GM19193 (cell line): ENCODE results near the gene FUT6.

Source experiments
- POLR2A ChIP-seq: IDR thresholded peaks from 4 replicates; pipeline ENCODE4 v1.6.1; 2011; ENCODE audit not compliant: insufficient read depth, insufficient read length; ENCODE audit errors: extremely low read depth

FUT6 gene

DNA sequence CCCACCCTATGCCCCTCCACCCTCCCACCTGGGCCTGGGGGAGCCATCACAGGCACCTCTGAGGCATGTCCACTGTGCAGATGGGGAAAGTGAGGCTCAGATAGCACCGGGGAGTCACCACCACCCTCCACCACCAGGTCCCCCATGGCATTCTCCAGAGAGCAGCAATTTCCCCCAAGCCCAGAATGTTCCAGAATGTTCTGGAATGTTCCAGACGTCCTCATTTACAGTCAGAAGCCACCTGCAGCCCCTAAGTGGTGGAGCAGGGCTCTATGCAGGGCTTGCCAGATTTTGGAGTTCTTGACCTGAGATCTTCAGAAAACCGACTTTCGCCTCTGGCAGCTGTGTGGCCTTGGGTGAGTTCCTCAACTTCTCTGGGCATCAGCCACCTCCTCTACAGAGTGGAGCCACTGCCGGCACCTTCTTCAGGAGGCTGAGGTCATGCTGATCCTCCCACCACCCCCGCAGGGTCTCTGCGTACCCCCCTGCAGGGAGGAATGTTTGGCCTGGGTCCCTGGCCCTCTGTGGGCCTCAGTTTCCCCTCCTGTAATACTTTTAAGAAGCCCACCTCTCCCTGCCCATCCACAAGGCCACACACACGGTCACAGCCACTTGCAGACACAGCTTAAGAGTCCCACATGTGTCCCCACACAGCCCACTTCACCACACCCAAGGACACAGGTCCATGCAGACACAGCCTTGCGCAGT lies 24.7 kb upstream of the FUT6 start:
- TF ChIP-seq POLR2A = no peak

DNA sequence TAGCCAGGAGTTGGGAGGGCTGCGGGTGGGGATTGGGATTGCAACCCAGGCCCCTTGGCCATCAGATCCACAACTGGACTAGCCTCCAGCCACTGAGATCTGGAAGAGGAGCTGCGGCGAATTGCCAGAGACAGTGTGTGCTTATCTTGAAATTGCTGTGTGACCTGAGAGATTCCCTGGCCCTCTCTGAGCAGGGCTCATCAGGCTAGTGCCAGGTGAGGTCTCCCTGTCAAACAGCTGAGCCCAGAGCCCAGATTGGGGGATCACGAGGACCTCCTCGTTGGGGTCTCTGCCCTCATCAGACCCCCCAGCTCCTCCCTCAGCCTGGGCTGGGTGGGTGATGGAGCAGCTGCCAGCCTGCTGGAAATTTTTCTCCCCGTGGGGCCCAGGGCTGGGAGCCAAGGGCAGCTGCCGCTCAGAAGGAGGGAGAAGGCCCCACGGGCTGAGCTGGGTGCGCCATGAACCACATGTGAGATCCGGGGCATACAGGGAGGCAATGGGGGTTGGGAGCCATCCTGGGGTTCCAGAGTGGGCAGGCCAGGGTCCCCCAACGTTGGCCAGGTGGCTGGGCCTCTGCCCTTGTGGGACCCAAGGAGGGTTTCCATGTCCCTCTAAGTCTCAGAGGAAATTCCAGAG lies 23.6 kb upstream of the FUT6 start:
- TF ChIP-seq POLR2A = no peak

DNA sequence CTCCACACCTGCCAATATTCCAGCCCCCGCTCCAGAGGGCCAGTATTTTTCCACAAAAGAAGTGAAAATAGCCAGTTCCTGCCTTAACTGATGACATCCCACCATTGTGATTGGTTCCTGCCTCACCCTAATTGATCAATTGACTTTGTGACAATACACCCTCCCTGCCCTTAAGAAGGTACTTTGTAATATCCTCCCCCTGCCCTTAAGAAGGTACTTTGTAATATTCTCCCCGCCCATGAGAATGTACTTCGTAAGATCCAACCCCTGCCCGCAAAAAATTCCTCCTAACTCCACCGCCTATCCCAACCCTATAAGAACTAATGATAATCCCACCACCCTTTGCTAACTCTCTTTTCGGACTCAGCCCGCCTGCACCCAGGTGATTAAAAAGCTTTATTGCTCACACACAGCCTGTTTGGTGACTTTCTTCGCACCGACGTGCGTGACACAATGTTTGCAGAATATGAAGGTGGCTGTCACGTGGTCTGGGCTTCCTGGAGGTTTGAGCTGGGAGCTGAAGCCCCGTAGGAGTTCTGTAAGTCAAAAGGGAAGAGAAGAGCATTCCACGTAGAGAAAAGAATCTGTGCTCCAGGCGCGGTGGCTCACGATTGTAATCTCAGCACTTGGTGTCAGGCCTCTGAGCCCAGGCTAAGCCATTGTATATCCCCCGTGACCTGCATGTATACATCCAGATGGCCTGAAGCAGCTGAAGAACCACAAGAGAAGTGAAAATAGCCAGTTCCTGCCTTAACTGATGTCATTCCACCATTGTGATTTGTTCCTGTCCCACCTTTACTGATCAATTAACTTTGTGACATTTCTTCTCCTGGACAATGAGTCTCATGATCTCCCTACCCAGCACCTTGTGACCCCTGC lies 17.9 kb upstream of the FUT6 start:
- TF ChIP-seq POLR2A = no peak

DNA sequence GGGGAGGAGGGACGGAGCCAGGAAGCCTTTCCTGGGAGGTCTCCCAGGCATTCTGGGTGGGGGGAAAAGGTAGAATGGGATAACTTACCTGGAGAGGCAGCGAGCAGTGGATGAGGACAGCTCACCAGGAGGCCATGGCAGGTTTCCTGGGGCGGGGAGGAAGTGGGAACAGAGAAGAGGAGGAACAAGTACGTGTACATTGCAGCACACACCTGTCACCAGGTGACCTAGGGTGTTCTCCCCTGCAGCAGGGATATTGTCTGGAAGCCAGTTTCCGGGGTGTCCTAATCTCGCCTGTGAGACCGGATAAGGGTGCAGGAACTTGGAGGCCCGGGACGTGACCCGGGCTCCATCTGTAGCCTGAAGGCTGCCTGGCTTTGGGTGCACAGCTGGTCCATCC lies 11.8 kb upstream of the FUT6 start, which contains the start of gene FUT3:
TSS of gene FUT3 (minus strand) at position 148 of the 400 bp plus-strand sequence.
- TF ChIP-seq POLR2A = no peak

DNA sequence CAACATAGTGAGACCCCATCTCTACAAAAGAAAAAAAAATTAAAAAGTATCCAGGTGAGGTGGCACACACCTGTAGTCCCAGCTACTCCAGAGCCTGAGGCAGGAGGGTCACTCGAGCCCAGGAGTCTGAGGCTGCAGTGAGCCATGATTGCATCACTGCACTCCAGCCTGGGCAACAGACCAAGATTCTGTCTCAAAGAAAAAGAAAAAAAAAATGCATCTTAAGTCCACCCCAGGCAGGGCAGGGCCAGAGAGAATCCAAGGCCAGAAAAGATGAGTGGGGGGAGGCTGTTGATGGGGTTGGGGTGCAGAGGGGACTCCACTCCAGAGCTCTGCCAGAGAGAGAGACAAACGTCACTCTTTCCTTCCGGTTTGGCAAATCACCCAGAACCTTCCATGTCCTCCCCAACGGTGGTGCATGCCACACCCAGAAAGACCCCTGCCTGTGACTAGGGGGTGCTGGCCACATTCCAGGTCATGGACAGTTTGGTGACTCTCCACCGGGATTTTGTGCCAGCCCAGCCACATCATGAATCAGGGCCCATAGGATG lies 11.3 kb upstream of the FUT6 start:
- TF ChIP-seq POLR2A = no peak

DNA sequence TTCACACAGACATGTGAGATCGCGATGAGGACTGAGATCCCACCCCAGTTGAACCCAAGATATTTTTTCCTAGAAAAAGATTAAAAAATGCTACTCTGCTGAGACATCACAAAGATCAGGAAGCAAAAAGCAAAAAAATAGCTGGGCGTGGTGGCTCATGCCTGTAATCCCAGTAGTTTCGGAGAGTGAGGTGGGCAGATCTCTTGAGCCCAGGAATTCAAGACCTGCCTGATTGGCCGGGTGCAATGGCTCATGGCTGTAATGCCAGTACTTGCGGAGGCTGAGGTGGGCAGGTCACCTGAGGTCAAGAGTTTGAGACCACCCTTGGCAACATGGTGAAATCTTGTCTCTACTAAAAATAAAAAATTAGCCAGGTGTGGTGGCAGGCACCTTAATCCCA lies 10.7 kb upstream of the FUT6 start:
- TF ChIP-seq POLR2A = no peak

DNA sequence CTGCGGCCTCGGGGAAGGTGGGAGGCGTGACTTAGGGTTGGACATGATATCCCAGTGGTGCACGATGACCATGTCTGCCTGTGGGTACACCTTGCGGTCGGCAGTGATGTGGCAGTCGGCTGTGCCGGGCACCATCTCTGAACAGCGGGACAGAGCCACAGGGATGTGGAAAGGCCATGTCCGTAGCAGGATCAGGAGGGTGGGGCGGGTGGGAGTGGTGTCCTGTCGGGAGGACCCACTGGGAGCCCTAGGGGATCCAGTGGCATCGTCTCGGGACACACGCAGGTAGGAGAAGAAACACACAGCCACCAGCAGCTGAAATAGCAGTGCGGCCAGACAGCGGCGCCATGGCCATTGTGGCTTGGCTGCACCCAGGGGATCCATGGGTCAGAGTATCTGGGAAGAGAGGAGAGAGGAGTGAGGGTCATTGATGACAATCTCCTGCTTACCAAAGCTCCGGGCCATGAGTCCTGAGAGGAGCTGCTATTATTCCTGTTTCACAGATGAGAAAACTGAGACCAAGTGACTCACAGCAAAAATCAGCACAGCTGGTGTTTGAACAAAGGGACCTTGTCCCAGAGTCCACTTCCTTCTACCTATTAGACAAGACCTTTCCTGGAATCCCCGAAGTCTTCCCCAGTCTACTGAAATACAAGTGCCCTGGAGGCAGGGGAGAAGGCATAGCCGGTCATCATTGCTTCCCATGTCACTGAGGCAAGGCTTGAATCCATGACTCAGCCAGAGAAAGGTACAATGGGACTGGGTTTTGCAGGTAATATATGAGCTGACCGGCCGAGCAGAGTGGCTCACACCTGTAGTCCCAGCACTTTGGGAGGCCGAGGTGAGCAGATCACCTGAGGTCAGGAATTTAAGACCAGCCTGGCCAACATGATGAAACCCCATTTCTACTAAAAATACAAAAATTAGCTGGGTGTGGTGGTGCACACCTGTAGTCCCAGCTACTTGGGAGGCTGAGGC lies 5.2 kb upstream of the FUT6 start:
- no peak for TF ChIP-seq POLR2A

DNA sequence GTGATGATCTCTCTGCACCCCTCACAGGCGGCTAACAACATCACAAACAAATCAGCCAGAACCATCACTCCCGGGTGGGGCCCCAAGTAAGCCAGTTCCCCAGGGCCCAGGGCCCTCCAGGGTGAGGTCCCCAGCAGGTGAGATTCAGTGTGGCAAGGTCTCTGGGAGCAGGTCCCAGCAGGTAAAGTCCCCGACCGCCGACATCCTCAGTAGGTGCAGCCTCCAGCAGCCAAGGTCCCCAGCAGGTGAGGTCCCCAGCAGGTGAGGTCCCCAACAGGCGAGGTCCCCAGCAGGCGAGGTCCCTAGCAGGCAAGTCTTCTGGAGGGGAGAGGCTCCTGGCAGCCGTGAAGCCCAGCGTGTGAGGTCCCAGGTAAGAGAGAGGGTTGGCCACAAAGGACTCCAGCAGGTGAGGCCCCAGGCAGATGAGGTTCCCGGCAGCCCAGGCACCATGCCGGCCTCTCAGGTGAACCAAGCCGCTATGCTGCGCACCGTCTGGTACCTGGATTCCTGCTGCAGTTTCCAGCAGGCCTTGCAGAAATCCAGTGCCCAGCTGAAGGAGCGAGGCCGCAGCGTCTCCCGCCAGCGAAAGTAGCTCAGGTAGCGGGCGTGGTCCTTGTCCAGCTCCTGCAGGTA lies 3.9 kb upstream of the FUT6 start:
- TF ChIP-seq POLR2A = no peak

DNA sequence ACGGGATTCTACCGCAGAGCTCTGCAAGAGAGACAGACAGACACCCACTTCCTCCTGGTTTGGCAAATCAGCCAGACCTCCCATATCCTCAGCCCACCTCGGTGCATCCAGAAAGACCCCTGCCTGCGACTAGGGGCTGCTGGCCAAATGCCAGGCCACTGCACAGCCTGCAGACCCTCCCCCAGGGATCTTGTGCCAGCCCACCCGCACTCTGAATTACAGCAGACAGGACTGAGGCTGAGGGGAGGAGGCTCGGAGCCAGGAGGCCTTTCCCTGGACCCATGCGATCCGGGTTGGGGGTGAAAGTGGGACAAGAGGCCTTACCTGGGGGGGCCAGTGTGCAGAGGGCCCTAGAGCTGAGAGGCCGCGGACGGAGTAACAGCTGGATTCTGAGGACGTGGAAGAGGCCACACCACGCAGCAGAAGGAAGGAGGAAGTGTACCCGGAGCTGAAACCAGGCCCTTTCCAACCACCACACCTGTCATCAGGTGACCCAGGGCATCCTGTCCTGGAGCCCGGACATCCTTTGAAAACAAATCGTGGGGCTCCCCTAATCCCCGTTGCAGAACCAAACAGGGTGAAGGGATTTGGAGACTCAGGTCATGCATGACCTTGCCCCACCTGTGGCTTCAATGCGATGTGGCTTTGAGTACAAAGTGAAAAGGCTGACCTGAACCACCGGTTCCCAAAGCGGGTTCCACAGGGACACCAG lies 993 bp downstream of the FUT6 start:
- TF ChIP-seq POLR2A = no peak

DNA sequence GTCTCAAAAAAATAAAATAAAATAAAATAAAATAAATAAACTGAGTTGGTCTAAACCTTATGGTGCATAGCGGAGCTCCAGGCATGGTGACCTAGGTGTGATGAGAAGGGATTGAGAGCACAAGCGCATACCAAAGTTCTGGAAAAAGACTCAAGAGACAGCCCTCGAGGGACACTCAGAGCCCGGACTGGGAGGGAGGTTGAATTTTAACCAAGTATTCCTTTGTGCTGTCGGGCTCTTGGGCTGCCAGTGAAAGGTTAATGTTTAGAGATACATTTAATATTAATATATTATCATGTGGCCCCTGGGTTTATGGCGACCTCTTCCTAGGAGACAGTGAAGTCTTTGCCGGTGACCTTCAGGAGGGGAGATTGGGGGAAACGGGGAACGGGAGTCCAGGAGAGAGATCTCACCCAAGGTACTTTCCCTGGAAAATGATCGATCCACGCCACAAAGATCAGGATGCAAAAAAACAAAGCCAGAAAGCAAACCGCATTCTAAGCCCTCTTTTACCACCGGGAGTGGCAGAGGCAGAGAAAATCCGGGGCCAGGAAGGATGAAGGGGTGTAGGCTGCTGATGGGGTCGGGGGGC lies 1.6 kb downstream of the FUT6 start:
- no peak for TF ChIP-seq POLR2A

DNA sequence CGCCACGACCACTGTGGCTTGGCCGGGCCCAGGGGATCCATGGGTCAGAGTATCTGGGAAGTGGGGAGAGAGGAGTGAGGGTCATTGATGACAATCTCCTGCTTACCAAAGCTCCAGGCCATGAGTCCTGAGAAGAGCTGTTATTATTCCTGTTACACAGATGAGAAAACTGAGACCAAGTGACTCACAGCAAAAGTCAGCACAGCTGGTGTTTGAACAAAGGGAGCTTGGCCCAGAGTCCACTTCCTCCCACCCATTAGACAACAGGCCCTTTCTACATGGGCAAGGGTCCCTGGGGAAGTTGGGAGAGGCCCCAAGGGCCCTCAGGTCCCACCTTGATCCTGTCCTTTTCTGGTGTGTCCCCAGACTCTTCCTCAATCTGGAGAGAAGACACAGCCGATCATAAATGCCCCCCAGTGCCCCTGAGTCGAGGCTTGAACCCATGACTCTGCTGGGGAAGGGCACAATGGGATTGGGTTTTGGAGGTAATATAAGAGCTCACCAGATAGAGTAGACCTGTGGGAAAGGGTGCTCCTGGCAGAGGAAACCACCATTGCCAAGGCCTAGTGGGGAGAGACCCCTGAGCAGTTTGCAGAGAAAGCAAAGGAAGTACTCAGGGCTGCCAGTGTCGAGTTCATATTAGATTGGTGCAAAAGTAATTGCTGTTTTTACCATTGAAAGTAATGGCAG lies 6.8 kb downstream of the FUT6 start:
- no peak for TF ChIP-seq POLR2A

DNA sequence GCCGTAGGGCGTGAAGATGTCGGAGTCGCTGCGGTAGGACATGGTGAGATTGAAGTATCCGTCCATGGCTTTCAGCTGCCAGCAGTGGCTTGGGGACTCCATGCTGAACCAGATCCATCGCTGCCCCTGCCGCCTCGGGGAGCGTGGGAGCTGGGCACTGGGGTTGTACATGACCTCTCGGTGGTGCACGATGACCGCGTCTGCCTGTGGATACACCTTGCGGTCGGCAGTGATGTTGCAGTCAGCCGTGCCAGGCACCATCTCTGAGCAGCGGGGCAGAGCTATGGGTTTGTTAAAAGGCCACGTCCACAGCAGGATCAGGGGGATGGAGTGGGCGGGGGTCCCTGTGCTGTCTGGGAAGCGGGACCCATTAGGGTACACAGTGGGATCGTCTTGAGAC lies 7.4 kb downstream of the FUT6 start:
- no peak for TF ChIP-seq POLR2A

DNA sequence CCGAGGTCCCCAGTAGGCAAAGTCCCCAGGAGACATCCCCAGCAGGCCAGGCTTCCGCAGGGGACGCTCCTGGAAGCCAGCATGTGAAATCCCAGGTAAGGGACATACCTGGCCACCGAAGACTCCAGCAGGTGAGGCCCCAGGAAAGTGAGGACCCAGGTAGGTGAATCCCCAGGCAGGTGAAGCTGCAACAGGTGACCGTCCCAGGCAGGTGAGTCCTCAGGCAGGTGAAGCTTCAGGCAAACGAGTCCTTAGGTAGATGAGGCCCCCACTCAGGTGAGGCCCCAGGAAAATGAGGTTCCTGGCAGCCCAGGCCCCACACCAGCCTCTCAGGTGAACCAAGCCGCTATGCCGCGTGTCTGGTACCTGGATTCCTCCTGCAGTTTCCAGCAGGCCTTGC lies 8.3 kb downstream of the FUT6 start:
- no peak for TF ChIP-seq POLR2A
